HEK293 (cell line): ENCODE results near the gene HIVEP2.

Source experiments
- CTCF ChIA-PET: fragments of 350-600 bp; formaldehyde crosslinking; extraction: SDS; loops from one replicate; lab custom pipeline; 2021; ENCODE audit warnings: antibody characterized with exemption; lab: Yijun Ruan, JAX
- POLR2A ChIA-PET: fragments of 300-600 bp; formaldehyde crosslinking; extraction: SDS; loops from one replicate; lab custom pipeline; 2020; ENCODE audit warnings: antibody characterized with exemption, inconsistent platforms; lab: Yijun Ruan, JAX
- H3K27ac ChIP-seq: fragments of 200-500 bp; sonication (Bioruptor generic); 2 replicates; pipeline ENCODE4 v1.5.1; 2014; ENCODE audit warnings: low read depth, low read length, control low read depth, inconsistent platforms; ENCODE audit errors: extremely low read depth
- H3K36me3 ChIP-seq, 2 experiments: fragments of 200-500 bp in 1 of 2; sonication (Bioruptor generic) in 1 of 2; 1 replicate in 1 of 2; 2 replicates in 1 of 2; pipeline ENCODE4 v1.5.1; 2014 to 2017; ENCODE audit warnings: inconsistent platforms in 2 of 2, low read length in 2 of 2; ENCODE audit not compliant: control insufficient read depth in 2 of 2, insufficient read depth in 1 of 2
- H3K4me1 ChIP-seq: fragments of 200-500 bp; sonication (Bioruptor generic); 2 replicates; pipeline ENCODE4 v1.5.1; 2014; ENCODE audit warnings: mild to moderate bottlenecking, low read length, inconsistent platforms; ENCODE audit not compliant: control insufficient read depth, insufficient read depth
- H3K4me3 ChIP-seq: 2 replicates; pipeline ENCODE4 v1.5.1; 2011; ENCODE audit warnings: low read depth, mild to moderate bottlenecking, control low read depth, low read length, moderate library complexity
- H3K9me3 ChIP-seq: fragments of 200-500 bp; sonication (Bioruptor generic); 2 replicates; pipeline ENCODE4 v1.5.1; 2014; ENCODE audit warnings: low read depth, low read length, inconsistent platforms; ENCODE audit not compliant: control insufficient read depth, insufficient read depth
- EGR2 ChIP-seq: fragments of 450-650 bp; formaldehyde crosslinking; IDR thresholded peaks from 2 replicates; pipeline ENCODE4 v1.5.1; 2016; ENCODE audit warnings: low read depth, missing biosample characterization, missing genetic modification characterization
- HOXD13 ChIP-seq: sonication (generic); formaldehyde crosslinking; IDR thresholded peaks from 2 replicates; pipeline ENCODE4 v1.8.0; 2022; ENCODE audit warnings: missing genetic modification reagents, borderline replicate concordance
- KLF9 ChIP-seq: fragments of 450-650 bp; formaldehyde crosslinking; IDR thresholded peaks from 2 replicates; pipeline ENCODE4 v1.5.1; 2016; ENCODE audit warnings: missing biosample characterization, missing genetic modification characterization, low read depth
- MZF1 ChIP-seq: fragments of 450-650 bp; formaldehyde crosslinking; IDR thresholded peaks from 2 replicates; pipeline ENCODE4 v1.5.1; 2017; ENCODE audit warnings: missing biosample characterization, missing genetic modification characterization, borderline replicate concordance
- PRDM1 ChIP-seq: fragments of 450-650 bp; formaldehyde crosslinking; IDR thresholded peaks from 2 replicates; pipeline ENCODE4; 2016; ENCODE audit warnings: missing biosample characterization, missing genetic modification characterization
- PRDM10 ChIP-seq: fragments of 450-650 bp; formaldehyde crosslinking; IDR thresholded peaks from 2 replicates; pipeline ENCODE4 v1.5.1; 2016; ENCODE audit warnings: missing biosample characterization, missing genetic modification characterization
- ZBTB20 ChIP-seq: fragments of 450-650 bp; formaldehyde crosslinking; IDR thresholded peaks from 2 replicates; pipeline ENCODE4 v1.5.1; 2016; ENCODE audit warnings: missing biosample characterization, missing genetic modification characterization
- ZFP69B ChIP-seq: fragments of 450-650 bp; formaldehyde crosslinking; IDR thresholded peaks from 2 replicates; pipeline ENCODE4 v1.5.1; 2016; ENCODE audit warnings: missing biosample characterization, missing genetic modification characterization
- ZNF10 ChIP-seq: fragments of 450-650 bp; formaldehyde crosslinking; IDR thresholded peaks from 2 replicates; pipeline ENCODE4 v1.5.1; 2017; ENCODE audit warnings: missing biosample characterization, missing genetic modification characterization
- ZNF132 ChIP-seq: fragments of 450-650 bp; formaldehyde crosslinking; IDR thresholded peaks from 2 replicates; pipeline ENCODE4 v1.5.1; 2017; ENCODE audit warnings: missing biosample characterization, missing genetic modification characterization, borderline replicate concordance
- ZNF146 ChIP-seq: fragments of 450-650 bp; formaldehyde crosslinking; IDR thresholded peaks from 2 replicates; pipeline ENCODE4 v1.5.1; 2016; ENCODE audit warnings: missing biosample characterization, missing genetic modification characterization
- ZNF174 ChIP-seq: fragments of 450-650 bp; formaldehyde crosslinking; IDR thresholded peaks from 2 replicates; pipeline ENCODE4 v1.5.0; 2017; ENCODE audit warnings: missing biosample characterization, mild to moderate bottlenecking, missing genetic modification characterization
- ZNF175 ChIP-seq: fragments of 450-650 bp; formaldehyde crosslinking; IDR thresholded peaks from 2 replicates; pipeline ENCODE4 v1.5.1; 2016; ENCODE audit warnings: missing biosample characterization, missing genetic modification characterization
- ZNF19 ChIP-seq: fragments of 450-650 bp; formaldehyde crosslinking; IDR thresholded peaks from 2 replicates; pipeline ENCODE4; 2016; ENCODE audit warnings: missing biosample characterization, missing genetic modification characterization, low read depth
- ZNF311 ChIP-seq: fragments of 450-650 bp; formaldehyde crosslinking; IDR thresholded peaks from 2 replicates; pipeline ENCODE4 v1.5.1; 2017; ENCODE audit warnings: missing biosample characterization, missing genetic modification characterization, borderline replicate concordance
- ZNF335 ChIP-seq: fragments of 450-650 bp; formaldehyde crosslinking; conservative IDR thresholded peaks from 2 replicates; pipeline ENCODE4 v1.5.1; 2016; ENCODE audit warnings: missing biosample characterization, missing genetic modification characterization
- ZNF366 ChIP-seq: fragments of 450-650 bp; formaldehyde crosslinking; conservative IDR thresholded peaks from 2 replicates; pipeline ENCODE4 v1.5.1; 2016; ENCODE audit warnings: missing biosample characterization, missing genetic modification characterization
- ZNF473 ChIP-seq: fragments of 450-650 bp; formaldehyde crosslinking; IDR thresholded peaks from 2 replicates; pipeline ENCODE4 v1.5.1; 2017; ENCODE audit warnings: missing biosample characterization, missing genetic modification characterization
- ZNF600 ChIP-seq: fragments of 450-650 bp; formaldehyde crosslinking; IDR thresholded peaks from 2 replicates; pipeline ENCODE4 v1.5.1; 2016; ENCODE audit warnings: missing biosample characterization, missing genetic modification characterization
- ZNF621 ChIP-seq: fragments of 450-650 bp; formaldehyde crosslinking; IDR thresholded peaks from 2 replicates; pipeline ENCODE4 v1.5.1; 2017; ENCODE audit warnings: missing biosample characterization, missing genetic modification characterization
- ZNF629 ChIP-seq: fragments of 450-650 bp; formaldehyde crosslinking; IDR thresholded peaks from 2 replicates; pipeline ENCODE4 v1.5.1; 2017; ENCODE audit warnings: missing biosample characterization, missing genetic modification characterization
- ZNF664 ChIP-seq: fragments of 450-650 bp; formaldehyde crosslinking; IDR thresholded peaks from 2 replicates; pipeline ENCODE4 v1.5.1; 2016; ENCODE audit warnings: missing biosample characterization, missing genetic modification characterization
- ZNF701 ChIP-seq: fragments of 450-650 bp; formaldehyde crosslinking; IDR thresholded peaks from 2 replicates; pipeline ENCODE4 v1.5.1; 2016; ENCODE audit warnings: missing biosample characterization, missing genetic modification characterization
- ZNF777 ChIP-seq: fragments of 450-650 bp; formaldehyde crosslinking; IDR thresholded peaks from 2 replicates; pipeline ENCODE4 v1.5.1; 2017; ENCODE audit warnings: missing biosample characterization, missing genetic modification characterization, borderline replicate concordance
- ZSCAN16 ChIP-seq: fragments of 450-650 bp; formaldehyde crosslinking; IDR thresholded peaks from 2 replicates; pipeline ENCODE4 v1.5.1; 2016; ENCODE audit warnings: missing biosample characterization, missing genetic modification characterization
- ZSCAN30 ChIP-seq: fragments of 450-650 bp; IDR thresholded peaks from 2 replicates; pipeline ENCODE4 v1.5.1; 2018; ENCODE audit warnings: missing biosample characterization, mild to moderate bottlenecking, missing genetic modification characterization, moderate library complexity
- ZSCAN5A ChIP-seq: fragments of 450-650 bp; formaldehyde crosslinking; IDR thresholded peaks from 2 replicates; pipeline ENCODE4 v1.5.1; 2016; ENCODE audit warnings: missing biosample characterization, missing genetic modification characterization
- TF ChIP-seq, protein P1 (sequence below): fragments of 450-650 bp; formaldehyde crosslinking; IDR thresholded peaks from 2 replicates; pipeline ENCODE4 v1.5.1; 2016; ENCODE audit warnings: missing biosample characterization, missing genetic modification characterization
- TF ChIP-seq, protein P2 (sequence below): fragments of 450-650 bp; formaldehyde crosslinking; IDR thresholded peaks from 2 replicates; pipeline ENCODE4 v1.5.1; 2016; ENCODE audit warnings: missing biosample characterization, missing genetic modification characterization

The HIVEP2 gene

DNA sequence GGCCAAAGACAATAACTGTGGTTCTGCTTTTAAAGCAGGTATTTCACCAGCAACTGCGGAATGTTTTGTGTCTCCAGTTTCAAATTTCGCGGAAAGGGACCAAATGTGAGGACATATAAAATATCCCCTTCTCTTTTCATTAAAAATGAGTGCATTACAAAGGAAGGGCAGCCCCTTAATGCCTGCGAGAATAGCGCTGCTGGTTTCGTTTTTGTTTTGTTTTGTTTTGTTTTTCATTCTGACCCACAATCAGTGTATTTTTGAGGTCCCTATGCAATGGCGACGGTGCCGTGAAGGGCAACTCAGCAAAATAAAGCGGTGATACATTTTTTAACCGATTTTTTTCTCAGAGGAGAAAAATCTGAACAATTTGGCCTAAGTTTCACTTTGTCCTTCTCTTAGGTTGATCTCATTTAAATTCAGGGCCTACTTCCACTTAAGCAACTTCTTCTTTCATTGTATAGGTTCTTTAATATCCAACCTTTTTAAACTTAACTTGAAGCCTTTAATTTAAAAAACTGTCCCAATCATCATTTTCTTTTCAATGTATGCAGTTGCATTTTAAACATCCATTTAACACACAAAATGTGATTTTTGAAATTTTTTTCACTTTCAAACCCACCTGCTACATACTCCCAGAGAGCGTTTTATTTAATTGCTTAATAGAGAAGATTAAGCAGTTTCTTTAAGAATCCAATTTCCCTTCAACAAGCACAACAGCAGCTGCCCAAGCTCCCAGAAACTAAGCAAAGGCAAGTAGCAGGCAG, 2.9 kb upstream of the HIVEP2 start:
- POLR2A ChIA-PET, result no interaction called here
- 0 out of 2 replicates have a peak, but pooled peaks have one; percentile 3 for TF ChIP-seq ZNF629
- no peak for TF ChIP-seq ZNF311 (tag by site-specific recombination)
- TF ChIP-seq ZNF366 (tag by site-specific recombination), result peak; percentile 70
- TF ChIP-seq ZSCAN30, result no peak
- TF ChIP-seq ZNF19 (tag by site-specific recombination), result no peak
- no peak for TF ChIP-seq ZNF175 (tag by site-specific recombination)
- TF ChIP-seq ZNF777 (tag by site-specific recombination), result no peak
- peak; percentile 19 for TF ChIP-seq ZBTB20 (tag by site-specific recombination)
- TF ChIP-seq ZNF701 (tag by site-specific recombination), result no peak
- TF ChIP-seq, protein P1, sequence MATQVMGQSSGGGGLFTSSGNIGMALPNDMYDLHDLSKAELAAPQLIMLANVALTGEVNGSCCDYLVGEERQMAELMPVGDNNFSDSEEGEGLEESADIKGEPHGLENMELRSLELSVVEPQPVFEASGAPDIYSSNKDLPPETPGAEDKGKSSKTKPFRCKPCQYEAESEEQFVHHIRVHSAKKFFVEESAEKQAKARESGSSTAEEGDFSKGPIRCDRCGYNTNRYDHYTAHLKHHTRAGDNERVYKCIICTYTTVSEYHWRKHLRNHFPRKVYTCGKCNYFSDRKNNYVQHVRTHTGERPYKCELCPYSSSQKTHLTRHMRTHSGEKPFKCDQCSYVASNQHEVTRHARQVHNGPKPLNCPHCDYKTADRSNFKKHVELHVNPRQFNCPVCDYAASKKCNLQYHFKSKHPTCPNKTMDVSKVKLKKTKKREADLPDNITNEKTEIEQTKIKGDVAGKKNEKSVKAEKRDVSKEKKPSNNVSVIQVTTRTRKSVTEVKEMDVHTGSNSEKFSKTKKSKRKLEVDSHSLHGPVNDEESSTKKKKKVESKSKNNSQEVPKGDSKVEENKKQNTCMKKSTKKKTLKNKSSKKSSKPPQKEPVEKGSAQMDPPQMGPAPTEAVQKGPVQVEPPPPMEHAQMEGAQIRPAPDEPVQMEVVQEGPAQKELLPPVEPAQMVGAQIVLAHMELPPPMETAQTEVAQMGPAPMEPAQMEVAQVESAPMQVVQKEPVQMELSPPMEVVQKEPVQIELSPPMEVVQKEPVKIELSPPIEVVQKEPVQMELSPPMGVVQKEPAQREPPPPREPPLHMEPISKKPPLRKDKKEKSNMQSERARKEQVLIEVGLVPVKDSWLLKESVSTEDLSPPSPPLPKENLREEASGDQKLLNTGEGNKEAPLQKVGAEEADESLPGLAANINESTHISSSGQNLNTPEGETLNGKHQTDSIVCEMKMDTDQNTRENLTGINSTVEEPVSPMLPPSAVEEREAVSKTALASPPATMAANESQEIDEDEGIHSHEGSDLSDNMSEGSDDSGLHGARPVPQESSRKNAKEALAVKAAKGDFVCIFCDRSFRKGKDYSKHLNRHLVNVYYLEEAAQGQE (tag by site-specific recombination), result no peak
- peak; percentile 21; the same call in 1 of the 2 replicates for TF ChIP-seq ZNF664 (tag by site-specific recombination)
- no peak for TF ChIP-seq ZNF174
- no peak for TF ChIP-seq ZNF146
- TF ChIP-seq, protein P2, sequence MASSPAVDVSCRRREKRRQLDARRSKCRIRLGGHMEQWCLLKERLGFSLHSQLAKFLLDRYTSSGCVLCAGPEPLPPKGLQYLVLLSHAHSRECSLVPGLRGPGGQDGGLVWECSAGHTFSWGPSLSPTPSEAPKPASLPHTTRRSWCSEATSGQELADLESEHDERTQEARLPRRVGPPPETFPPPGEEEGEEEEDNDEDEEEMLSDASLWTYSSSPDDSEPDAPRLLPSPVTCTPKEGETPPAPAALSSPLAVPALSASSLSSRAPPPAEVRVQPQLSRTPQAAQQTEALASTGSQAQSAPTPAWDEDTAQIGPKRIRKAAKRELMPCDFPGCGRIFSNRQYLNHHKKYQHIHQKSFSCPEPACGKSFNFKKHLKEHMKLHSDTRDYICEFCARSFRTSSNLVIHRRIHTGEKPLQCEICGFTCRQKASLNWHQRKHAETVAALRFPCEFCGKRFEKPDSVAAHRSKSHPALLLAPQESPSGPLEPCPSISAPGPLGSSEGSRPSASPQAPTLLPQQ (tag by site-specific recombination), result 0 out of 2 replicates have a peak, but pooled peaks have one; percentile 26
- TF ChIP-seq ZNF132 (tag by site-specific recombination), result no peak
- no peak for TF ChIP-seq ZNF10 (tag by site-specific recombination)
- TF ChIP-seq PRDM1 (tag by site-specific recombination), result peak; percentile 62
- TF ChIP-seq ZSCAN16 (tag by site-specific recombination), result no peak
- TF ChIP-seq ZNF621 (tag by site-specific recombination), result no peak
- no peak for TF ChIP-seq HOXD13 (CRISPR knock-in tag)
- peak; percentile 87 for TF ChIP-seq ZNF335 (tag by site-specific recombination)
- peak; percentile 12; the same call in 1 of the 2 replicates for TF ChIP-seq KLF9 (tag by site-specific recombination)
- TF ChIP-seq MZF1, result no peak
- TF ChIP-seq ZSCAN5A (tag by site-specific recombination), result no peak
- no peak for TF ChIP-seq ZNF473
- no peak for TF ChIP-seq ZNF600 (tag by site-specific recombination)
- TF ChIP-seq ZFP69B (tag by site-specific recombination), result no peak
- TF ChIP-seq PRDM10 (tag by site-specific recombination), result 0 out of 2 replicates have a peak, but pooled peaks have one; percentile 20
- no peak for TF ChIP-seq EGR2 (tag by site-specific recombination)

More for the DNA sequence above, 2.9 kb upstream of the HIVEP2 start:
- Histone ChIP-seq H3K9me3 (no peaks in the 10 kb centered on the region), H3K27ac (peak overlapping the region; percentile 97; the same call in 1 of the 2 replicates), H3K4me1 (peaks cover 11% of the 10 kb centered on the region), H3K36me3 (no peaks in the 10 kb centered on the region), H3K4me3 (peak overlapping the region; percentile 78)
- CTCF ChIA-PET, result no interaction called here
